H1 (cell line): ENCODE data around the gene BRSK2. TPM values are rescaled to one million over a fixed set of nuclear protein-coding genes. Genes with fewer than 3 reads are reported as not detected.

Experiments
- CTCF ChIA-PET: fragments of 300-600 bp; sonication (Branson Sonifier 250); formaldehyde crosslinking; loops from one replicate; lab custom pipeline; 2021; ENCODE audit not compliant: partially characterized antibody; lab: Charles Lee
- POLR2A ChIA-PET: fragments of 300-600 bp; sonication (Branson Sonifier 250); formaldehyde crosslinking; loops from one replicate; lab custom pipeline; 2021; ENCODE audit warnings: inconsistent platforms; ENCODE audit not compliant: partially characterized antibody; lab: Charles Lee
- DNase-seq, 2 experiments: peaks; one replicate each; pipeline versions ENCODE4 v3.0.0 to v3.0.0-alpha.2; 2010 to 2022; ENCODE audit warnings: low spot score in 2 of 2, low read depth in 1 of 2, mixed read lengths in 1 of 2
- FAIRE-seq: peaks from 2 replicates; lab custom pipeline; 2011; peaks lifted over from hg19 to GRCh38; lab: Jason Lieb, UNC
- H2AFZ ChIP-seq: 2 replicates; pipeline ENCODE4 v1.8.1; 2012; ENCODE audit warnings: low read length, inconsistent platforms
- H2AK5ac ChIP-seq: 2 replicates; pipeline ENCODE4 v1.6.1; 2013; ENCODE audit warnings: low read depth, low read length
- H2BK120ac ChIP-seq: replicated peaks from 2 replicates; pipeline ENCODE3; 2013; ENCODE audit warnings: low read depth, low read length, inconsistent platforms
- H2BK12ac ChIP-seq: 2 replicates; pipeline ENCODE4 v1.6.1; 2013; ENCODE audit warnings: low read depth, low read length
- H2BK15ac ChIP-seq: 2 replicates; pipeline ENCODE4 v1.6.1; 2013; ENCODE audit warnings: low read length
- H2BK20ac ChIP-seq: 2 replicates; pipeline ENCODE4 v1.6.1; 2013; ENCODE audit warnings: low read length
- H2BK5ac ChIP-seq: 2 replicates; pipeline ENCODE4 v1.6.1; 2013; ENCODE audit warnings: low read depth, low read length
- H3K14ac ChIP-seq: 2 replicates; pipeline ENCODE4 v1.6.1; 2013; ENCODE audit warnings: inconsistent platforms; ENCODE audit not compliant: insufficient read length
- H3K18ac ChIP-seq: 2 replicates; pipeline ENCODE4 v1.6.1; 2013; ENCODE audit warnings: low read length; ENCODE audit errors: extremely low read depth
- H3K23ac ChIP-seq: 2 replicates; pipeline ENCODE4 v1.6.1; 2013; ENCODE audit warnings: inconsistent platforms; ENCODE audit not compliant: insufficient read length
- H3K23me2 ChIP-seq: 2 replicates; pipeline ENCODE4 v1.6.1; 2013; ENCODE audit warnings: low read depth, low read length
- H3K27ac ChIP-seq: 2 replicates; pipeline ENCODE4 v1.6.1; 2011; ENCODE audit warnings: low read depth, low read length, inconsistent platforms
- H3K27me3 ChIP-seq, 4 experiments: replicated peaks in 1 of 4; 1 replicate in 1 of 4; 2 replicates in 3 of 4; pipeline versions ENCODE4 v1.6.1 to v1.8.1; 2011 to 2013; ENCODE audit warnings: low read length in 3 of 4, mild to moderate bottlenecking in 3 of 4, inconsistent platforms in 2 of 4, mixed read lengths in 2 of 4, moderate library complexity in 1 of 4; ENCODE audit not compliant: control insufficient read depth in 3 of 4, insufficient read depth in 3 of 4; ENCODE audit errors: extremely low read depth in 1 of 4
- H3K36me3 ChIP-seq, 4 experiments: 2 replicates each; pipeline versions ENCODE4 v1.6.1 to v1.8.1; 2011 to 2013; ENCODE audit warnings: mild to moderate bottlenecking in 4 of 4, low read length in 3 of 4, moderate library complexity in 2 of 4, control low read depth in 1 of 4, inconsistent platforms in 1 of 4; ENCODE audit not compliant: insufficient read depth in 4 of 4, control insufficient read depth in 2 of 4
- H3K4ac ChIP-seq: replicated peaks from 2 replicates; pipeline ENCODE3; 2013; ENCODE audit warnings: low read length, low read depth, mixed read lengths, inconsistent platforms; ENCODE audit not compliant: insufficient read length
- H3K4me1 ChIP-seq, 4 experiments: replicated peaks in 1 of 4; 1 replicate in 1 of 4; 2 replicates in 3 of 4; pipeline versions ENCODE4 v1.6.1 to v1.8.1; 2011 to 2013; ENCODE audit warnings: low read length in 3 of 4, inconsistent platforms in 2 of 4, mixed read lengths in 1 of 4; ENCODE audit not compliant: insufficient read depth in 4 of 4, control insufficient read depth in 3 of 4
- H3K4me2 ChIP-seq, 2 experiments: 2 replicates each; pipeline versions ENCODE4 v1.6.1 to v1.8.1; 2011 to 2013; ENCODE audit warnings: low read depth in 2 of 2, low read length in 2 of 2, control low read depth in 1 of 2, inconsistent platforms in 1 of 2, mild to moderate bottlenecking in 1 of 2; ENCODE audit not compliant: insufficient read depth in 1 of 2
- H3K4me3 ChIP-seq, 4 experiments: fragments of 200-600, 300-600 bp in 1 of 4; sonication (generic), shearing (Covaris generic), sonication (Bioruptor Twin) in 1 of 4; 2 replicates each; pipeline versions ENCODE4 v1.5.1 to v1.8.1; 2011 to 2016; ENCODE audit warnings: low read length in 4 of 4, low read depth in 3 of 4, control low read depth in 2 of 4, inconsistent platforms in 2 of 4, mild to moderate bottlenecking in 2 of 4, mixed read lengths in 1 of 4, moderate library complexity in 1 of 4; ENCODE audit not compliant: insufficient read depth in 2 of 4; ENCODE audit errors: extremely low read depth in 1 of 4
- H3K56ac ChIP-seq: replicated peaks from 2 replicates; pipeline ENCODE3; 2013; ENCODE audit warnings: low read depth, mild to moderate bottlenecking, mixed read lengths, low read length, inconsistent platforms; ENCODE audit not compliant: insufficient read length
- H3K79me1 ChIP-seq: 2 replicates; pipeline ENCODE4 v1.6.1; 2013; ENCODE audit warnings: low read depth, low read length, control low read depth
- H3K79me2 ChIP-seq, 2 experiments: 2 replicates each; pipeline versions ENCODE4 v1.6.1 to v1.8.1; 2012 to 2013; ENCODE audit warnings: low read length in 2 of 2, mild to moderate bottlenecking in 2 of 2, inconsistent platforms in 1 of 2; ENCODE audit not compliant: insufficient read depth in 2 of 2, control insufficient read depth in 1 of 2
- H3K9ac ChIP-seq, 4 experiments: replicated peaks in 1 of 4; 1 replicate in 1 of 4; 2 replicates in 3 of 4; pipeline versions ENCODE4 v1.6.1 to v1.8.1; 2011 to 2013; ENCODE audit warnings: low read depth in 3 of 4, low read length in 3 of 4, control low read depth in 2 of 4, mild to moderate bottlenecking in 2 of 4, moderate library complexity in 2 of 4, inconsistent platforms in 1 of 4; ENCODE audit errors: extremely low read depth in 1 of 4
- H3K9me3 ChIP-seq, 2 experiments: 2 replicates each; pipeline versions ENCODE4 v1.6.1 to v1.8.1; 2012 to 2013; ENCODE audit warnings: mild to moderate bottlenecking in 2 of 2, moderate library complexity in 2 of 2, control low read depth in 1 of 2, inconsistent platforms in 1 of 2, low read depth in 1 of 2, low read length in 1 of 2, mixed read lengths in 1 of 2; ENCODE audit not compliant: insufficient read depth in 2 of 2
- H4K20me1 ChIP-seq, 2 experiments: replicated peaks in 1 of 2; 2 replicates each; pipeline versions ENCODE3 to v1.8.1; 2011 to 2013; ENCODE audit warnings: inconsistent platforms in 2 of 2, low read length in 2 of 2, mild to moderate bottlenecking in 1 of 2; ENCODE audit not compliant: insufficient read depth in 2 of 2, control insufficient read depth in 1 of 2
- H4K5ac ChIP-seq: 2 replicates; pipeline ENCODE4 v1.6.1; 2013; ENCODE audit warnings: low read length, low read depth, mixed read lengths, inconsistent platforms; ENCODE audit not compliant: insufficient read length
- H4K8ac ChIP-seq: 2 replicates; pipeline ENCODE4 v1.8.0; 2013; ENCODE audit warnings: mild to moderate bottlenecking, moderate library complexity, low read length, inconsistent platforms; ENCODE audit not compliant: insufficient read depth; ENCODE audit errors: extremely low read depth
- H4K91ac ChIP-seq: replicated peaks from 2 replicates; pipeline ENCODE3; 2013; ENCODE audit warnings: low read length, mixed read lengths, inconsistent platforms; ENCODE audit not compliant: insufficient read length
- HDAC2 ChIP-seq, 2 experiments: fragments of 300-600 bp in 1 of 2; sonication (generic) in 1 of 2; IDR thresholded peaks; 2 replicates each; pipeline ENCODE4 v1.6.1; 2011 to 2012; ENCODE audit warnings: low read depth in 2 of 2, low read length in 2 of 2, mild to moderate bottlenecking in 2 of 2, moderate library complexity in 2 of 2, borderline replicate concordance in 1 of 2, inconsistent platforms in 1 of 2
- SP1 ChIP-seq: IDR thresholded peaks from 2 replicates; pipeline ENCODE4 v1.6.1; 2011; ENCODE audit warnings: low read depth, low read length
- WGBS, 2 experiments: shearing (Covaris generic) in 1 of 2; methylation state at CpG; one replicate each; pipeline versions ENCODE4 v1.1.6 to v1.1.7; 2013 to 2015; ENCODE audit warnings: low lambda C conversion rate in 2 of 2, mixed read lengths in 2 of 2, inconsistent platforms in 1 of 2, low coverage in 1 of 2, missing lambda C conversion rate in 1 of 2; ENCODE audit not compliant: insufficient replicate concordance in 2 of 2, insufficient coverage in 1 of 2, insufficient read length in 1 of 2; ENCODE audit errors: extremely low coverage in 1 of 2, missing lambda C conversion rate in 1 of 2; 5-methylcytosine and 5-hydroxymethylcytosine counted together
- polyA plus RNA-seq, 7 experiments: library from polyadenylated mRNA; depleted of rRNA in 3 of 7; stranded (reverse) in 5 of 7; unstranded in 2 of 7; fragments of >200 nt in 5 of 7; fragments of 200-250 nt in 2 of 7; gene quantifications; 1 replicate in 5 of 7; 2 replicates in 1 of 7; 4 replicates in 1 of 7; pipeline versions ENCODE4 v1.2.1 to v1.2.3, GENCODE V29; 2011 to 2013; ENCODE audit warnings: missing spikeins in 2 of 7, mixed read lengths in 2 of 7
- total RNA-seq: library from RNA; stranded (reverse); fragmentation: NEBNext Ultra II Directional; extraction: Animal tissue kit (Norgen Biotek cat#: 25700); gene quantifications from 2 replicates; pipeline ENCODE4 v1.2.1, GENCODE V29; 2021

The BRSK2 gene
- total and polyA plus RNA-seq, 2 of the 8 experiments (the other 6 are each of a cell fraction or from before 2014, with no cell fraction given) = 17.3 to 27.1 TPM

- Histone ChIP-seq H2AFZ (no peak overlapping the region), H3K23ac (no peak overlapping the region), H3K4me1 (no peaks in the 10 kb centered on the region), H2BK5ac (no peak overlapping the region), H3K56ac (no peak overlapping the region), H3K14ac (no peak overlapping the region), H3K23me2 (no peaks in the 10 kb centered on the region), H3K4me3 (no peak overlapping the region), H4K5ac (no peak overlapping the region), H2BK12ac (no peak overlapping the region), H2BK20ac (no peak overlapping the region), H3K4me2 (no peak overlapping the region), H2BK15ac (no peak overlapping the region), H2BK120ac (no peak overlapping the region), H3K9ac (no peak overlapping the region), H3K27me3 (no peaks in the 10 kb centered on the region), H4K20me1 (peaks cover 0 to 6% of the 10 kb centered on the region in 2 experiments), H3K79me1 (peaks cover 3% of the 10 kb centered on the region; the same call in 1 of the 2 replicates), H2AK5ac (no peak overlapping the region), H3K36me3 (no peaks in the 10 kb centered on the region; a peak in 1 of 8 replicates), H3K4ac (no peak overlapping the region), H3K27ac (no peak overlapping the region), H4K91ac (no peak overlapping the region), H3K18ac (no peak overlapping the region), H3K9me3 (no peaks in the 10 kb centered on the region), H3K79me2 (no peaks in the 10 kb centered on the region), H4K8ac (no peak overlapping the region)
- no peak for FAIRE-seq
- 88% methylated on average over 20 of the region's 20 CpGs; no CpG with 5 or more reads in 1 of the 2 experiments for WGBS, 2 experiments
- TF ChIP-seq SP1 = no peak
- no peak for TF ChIP-seq HDAC2 (IDR thresholded peaks at IDR 0.05; ENCODE audit: borderline replicate concordance in 1 of 2, low read depth in 2 of 2, low read length in 2 of 2)
- ChIA-PET POLR2A (no interaction called here), CTCF (interaction anchor here (0.8 to 1.7 kb wide), 4 partner anchors 10 to 38 kb away, joined by 3 to 7 read pairs (median 3); no protein-coding TSS in a partner anchor)
- no peak for DNase-seq
Measured at GRCh38 chr11:1476940-1477736, 87.4 kb downstream of the BRSK2 start.
